ENCODE measurements around the gene UBASH3A.

DNA sequence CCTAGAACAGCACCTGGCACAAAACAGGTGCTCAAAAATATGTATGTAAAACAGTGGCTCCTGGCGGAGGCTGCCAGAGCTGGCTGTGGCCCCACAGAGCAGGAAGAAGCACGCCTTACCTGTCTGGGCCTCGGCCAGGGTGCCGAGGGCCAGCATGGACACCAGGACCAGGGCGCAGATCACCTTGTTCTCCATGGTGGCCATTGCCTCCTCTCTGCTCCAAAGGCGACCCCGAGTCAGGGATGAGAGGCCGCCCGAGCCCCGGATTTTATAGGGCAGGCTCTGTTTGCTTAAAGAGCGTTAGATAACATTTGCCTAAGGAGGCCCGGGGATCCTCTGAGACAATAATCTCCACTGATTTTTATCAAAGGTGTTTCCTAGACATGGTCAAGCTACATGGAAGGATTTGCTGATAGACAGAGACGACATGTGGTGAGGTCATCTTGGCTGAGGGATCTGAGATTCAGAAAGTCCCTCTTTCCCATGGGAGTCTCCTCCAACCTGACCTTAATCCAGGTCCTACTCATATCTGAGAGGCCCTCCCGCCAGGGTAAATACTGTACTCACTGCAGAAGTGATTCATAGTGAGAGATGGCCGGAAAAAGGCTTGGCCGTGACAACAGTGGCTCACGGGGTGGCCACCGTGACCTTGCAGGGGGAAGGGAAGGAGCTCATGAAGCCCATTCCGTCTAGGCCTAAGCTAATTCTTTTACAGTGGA is 37.3 kb upstream of the UBASH3A start, which contains the start of gene TFF1:
- TF ChIP-seq, protein P1, sequence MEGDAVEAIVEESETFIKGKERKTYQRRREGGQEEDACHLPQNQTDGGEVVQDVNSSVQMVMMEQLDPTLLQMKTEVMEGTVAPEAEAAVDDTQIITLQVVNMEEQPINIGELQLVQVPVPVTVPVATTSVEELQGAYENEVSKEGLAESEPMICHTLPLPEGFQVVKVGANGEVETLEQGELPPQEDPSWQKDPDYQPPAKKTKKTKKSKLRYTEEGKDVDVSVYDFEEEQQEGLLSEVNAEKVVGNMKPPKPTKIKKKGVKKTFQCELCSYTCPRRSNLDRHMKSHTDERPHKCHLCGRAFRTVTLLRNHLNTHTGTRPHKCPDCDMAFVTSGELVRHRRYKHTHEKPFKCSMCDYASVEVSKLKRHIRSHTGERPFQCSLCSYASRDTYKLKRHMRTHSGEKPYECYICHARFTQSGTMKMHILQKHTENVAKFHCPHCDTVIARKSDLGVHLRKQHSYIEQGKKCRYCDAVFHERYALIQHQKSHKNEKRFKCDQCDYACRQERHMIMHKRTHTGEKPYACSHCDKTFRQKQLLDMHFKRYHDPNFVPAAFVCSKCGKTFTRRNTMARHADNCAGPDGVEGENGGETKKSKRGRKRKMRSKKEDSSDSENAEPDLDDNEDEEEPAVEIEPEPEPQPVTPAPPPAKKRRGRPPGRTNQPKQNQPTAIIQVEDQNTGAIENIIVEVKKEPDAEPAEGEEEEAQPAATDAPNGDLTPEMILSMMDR (IDR thresholded peaks at IDR 0.05), result no peak
- no peak for TF ChIP-seq POLR2A (IDR thresholded peaks at IDR 0.05)
